ENCODE data around the gene CAMSAP3.
"Not testable (repeated sequence)": the region's sequence is repeated elsewhere in the genome, so short reads cannot be mapped to it uniquely, and the experiment has no call there.

Gene CAMSAP3

DNA sequence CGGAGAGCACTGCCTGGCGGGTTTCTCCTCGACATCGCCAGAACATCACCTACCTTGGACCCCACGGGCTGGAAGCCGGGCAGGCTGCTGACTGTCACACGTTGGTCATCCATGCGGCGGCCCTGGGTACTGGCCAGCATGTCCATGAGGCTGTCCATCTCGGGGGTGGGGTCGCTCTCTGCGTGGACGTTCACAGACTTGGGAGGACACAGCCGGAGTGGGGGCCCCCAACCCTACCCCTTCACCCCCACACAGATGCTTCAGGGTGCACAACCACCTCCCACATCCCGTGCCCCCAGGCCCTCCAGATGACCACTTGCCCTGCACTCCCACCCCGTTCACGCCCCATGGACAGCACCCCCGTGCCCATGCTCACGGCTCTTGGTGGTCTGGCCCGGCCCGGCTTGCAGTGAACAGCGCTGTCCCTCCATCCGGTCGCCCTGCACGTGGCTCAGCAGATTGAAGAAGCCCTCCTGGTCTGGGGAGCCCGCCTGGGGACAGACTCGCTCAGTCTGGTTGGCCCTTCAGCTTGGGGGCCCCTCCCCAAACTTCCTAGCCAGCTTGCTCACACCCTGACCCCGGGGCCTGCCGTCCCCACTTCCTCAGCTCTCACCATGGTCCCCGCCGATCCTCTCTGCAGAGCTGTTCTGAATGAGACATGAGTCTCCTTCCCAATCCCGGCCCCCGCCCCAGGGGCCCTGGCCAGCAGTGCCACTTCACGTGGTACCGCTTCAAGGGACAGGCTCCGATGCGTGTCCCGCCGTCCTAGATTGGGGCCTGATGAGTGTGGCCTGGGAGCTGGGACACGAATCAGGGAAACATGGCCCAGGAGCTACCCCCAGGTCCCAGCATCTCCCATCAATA is 36.9 kb downstream of the CAMSAP3 start:
- no peak for DNase-seq

DNA sequence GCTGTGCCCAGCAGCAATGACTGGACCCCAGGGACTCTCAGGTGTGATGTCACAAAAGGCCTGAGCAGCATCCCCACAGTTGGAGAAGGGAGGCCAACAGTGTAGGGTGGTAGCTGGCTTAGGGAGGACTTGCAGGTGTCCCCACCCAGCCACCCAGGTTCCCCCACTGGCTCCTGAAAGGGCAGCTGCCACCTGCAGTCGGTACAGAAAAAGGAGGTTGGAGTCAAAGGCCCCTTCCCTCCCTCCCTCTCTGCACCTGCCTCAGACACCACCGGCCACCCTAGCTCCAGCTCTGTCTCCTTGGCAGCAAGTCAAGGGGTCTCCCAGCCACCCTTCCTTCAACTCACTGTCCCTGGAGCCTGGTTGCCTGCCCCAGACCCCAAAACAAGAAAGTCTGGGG is 38.0 kb downstream of the CAMSAP3 start, which contains the start of gene PCP2:
Gene PCP2, minus strand, starts transcription at position 22 of the 400 bp plus-strand sequence. CDS start 262 bp downstream, outside the sequence.
- DNase-seq = no peak

DNA sequence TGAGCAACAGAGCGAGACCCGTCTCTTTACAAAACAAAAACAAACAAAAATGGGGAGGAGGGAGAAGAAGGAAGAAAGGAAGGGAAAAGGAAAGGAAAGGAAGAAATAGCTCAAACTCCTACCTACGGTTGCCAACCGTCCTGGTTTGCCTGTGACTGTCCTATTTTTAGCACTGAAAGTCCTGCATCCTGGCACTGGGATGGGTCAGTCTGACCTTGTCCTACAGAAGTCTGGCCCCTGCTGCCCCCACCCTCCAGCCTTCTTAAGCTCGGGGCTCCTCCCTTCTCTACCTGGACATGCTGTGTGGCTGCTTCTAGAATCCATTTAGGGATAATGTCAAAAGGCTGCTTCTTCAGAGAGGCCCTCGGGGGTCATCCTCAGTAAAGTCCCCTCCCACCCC is 40.0 kb downstream of the CAMSAP3 start:
- no peak for DNase-seq

DNA sequence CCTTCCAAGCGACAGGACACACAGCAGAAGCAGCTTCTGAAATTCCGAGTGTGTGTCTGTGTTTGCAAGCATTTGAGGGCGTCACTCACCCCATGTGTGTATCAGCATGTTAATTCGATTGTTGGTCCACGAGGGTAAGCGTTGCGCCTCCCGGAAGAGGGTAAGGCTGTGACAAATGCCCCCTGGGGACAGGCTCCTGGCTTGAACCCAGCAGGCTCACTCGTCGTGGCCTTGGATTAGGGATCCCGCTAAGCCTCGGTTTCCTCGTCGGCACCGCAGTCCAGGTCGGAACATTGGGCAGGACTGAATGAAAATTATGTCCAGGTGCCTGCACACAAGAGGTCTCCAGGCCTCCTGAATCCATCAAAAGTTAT is 40.6 kb downstream of the CAMSAP3 start:
- no peak for DNase-seq

DNA sequence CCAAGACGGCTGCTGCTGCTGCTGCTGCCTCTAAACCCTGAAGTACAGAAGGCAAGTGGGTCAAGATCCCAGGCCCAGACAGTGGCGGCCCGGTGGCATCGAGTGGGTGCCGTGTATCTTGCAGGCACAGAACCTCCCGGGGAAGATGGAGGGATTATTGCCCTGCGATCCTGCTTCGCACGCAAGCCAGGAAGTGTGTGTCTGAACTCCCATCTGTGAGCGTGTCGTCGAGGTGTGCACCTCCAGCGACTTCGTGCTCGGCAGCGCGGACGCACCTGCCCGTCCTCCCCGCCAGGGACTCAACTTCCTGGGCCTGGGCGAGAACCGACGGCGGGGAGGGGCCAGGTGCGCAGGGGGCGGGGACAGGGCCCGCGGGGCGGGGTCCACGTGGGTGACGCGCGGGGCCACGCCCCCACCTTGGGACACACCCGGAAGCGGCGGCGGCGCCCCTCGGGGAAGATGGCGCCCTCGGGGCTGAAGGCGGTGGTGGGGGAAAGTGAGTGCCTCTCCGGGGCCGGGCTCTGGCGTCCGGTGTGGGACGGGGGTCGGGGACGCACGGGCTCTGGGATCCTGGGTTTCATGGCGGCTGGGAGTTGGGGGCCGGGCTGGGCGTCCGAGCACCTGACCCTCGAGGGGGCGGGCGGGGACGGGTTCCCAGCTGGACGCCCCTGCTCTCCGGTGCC is 41.2 kb downstream of the CAMSAP3 start, which contains the start of gene STXBP2:
Gene STXBP2, plus strand, starts transcription at position 420 of the 683 bp plus-strand sequence. Its CDS starts 40 bp downstream, at position 460.
- DNase-seq = no peak

DNA sequence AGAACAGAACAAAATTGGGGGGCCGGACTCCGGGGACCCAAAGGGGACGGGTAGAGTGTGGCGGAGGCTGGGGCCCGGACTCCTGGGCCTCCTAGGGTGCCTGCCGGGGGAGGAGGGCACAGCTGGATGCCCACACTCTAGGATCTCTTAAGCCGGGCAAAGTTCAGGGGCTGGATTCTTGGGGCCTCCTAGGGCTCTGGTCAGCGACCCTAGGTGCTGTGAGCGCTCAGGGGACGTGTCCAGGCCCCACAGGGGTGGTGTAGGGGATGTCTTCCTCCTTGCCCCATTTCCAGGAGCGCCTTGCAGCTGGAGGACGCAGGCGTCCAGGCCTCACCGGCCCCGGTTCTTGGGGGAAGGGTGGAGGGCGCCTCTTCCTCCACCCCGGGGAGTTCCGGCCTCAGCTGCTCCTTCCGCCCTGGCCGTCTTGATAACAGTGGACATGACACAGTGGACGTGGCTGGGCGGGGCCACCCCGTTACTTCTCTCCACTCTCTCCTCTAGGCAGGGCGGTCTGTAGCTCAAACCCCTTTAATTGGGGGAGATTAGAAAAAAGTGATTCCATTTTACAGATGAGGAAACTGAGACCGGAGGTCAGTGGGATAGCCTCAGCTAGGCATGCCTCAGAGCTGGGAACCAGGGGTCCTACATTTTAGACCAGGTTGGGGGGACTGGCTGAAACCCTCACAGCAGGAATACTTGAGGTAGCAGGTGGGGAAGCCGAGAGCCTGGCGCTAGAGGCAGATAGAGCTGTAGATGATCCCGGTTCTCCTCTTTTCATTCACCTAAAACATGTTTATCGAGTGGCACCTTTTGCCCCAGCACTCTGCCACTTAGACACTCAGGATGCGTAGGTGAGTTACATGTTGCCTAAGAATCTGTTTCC is 42.0 kb downstream of the CAMSAP3 start:
- DNase-seq = no peak

DNA sequence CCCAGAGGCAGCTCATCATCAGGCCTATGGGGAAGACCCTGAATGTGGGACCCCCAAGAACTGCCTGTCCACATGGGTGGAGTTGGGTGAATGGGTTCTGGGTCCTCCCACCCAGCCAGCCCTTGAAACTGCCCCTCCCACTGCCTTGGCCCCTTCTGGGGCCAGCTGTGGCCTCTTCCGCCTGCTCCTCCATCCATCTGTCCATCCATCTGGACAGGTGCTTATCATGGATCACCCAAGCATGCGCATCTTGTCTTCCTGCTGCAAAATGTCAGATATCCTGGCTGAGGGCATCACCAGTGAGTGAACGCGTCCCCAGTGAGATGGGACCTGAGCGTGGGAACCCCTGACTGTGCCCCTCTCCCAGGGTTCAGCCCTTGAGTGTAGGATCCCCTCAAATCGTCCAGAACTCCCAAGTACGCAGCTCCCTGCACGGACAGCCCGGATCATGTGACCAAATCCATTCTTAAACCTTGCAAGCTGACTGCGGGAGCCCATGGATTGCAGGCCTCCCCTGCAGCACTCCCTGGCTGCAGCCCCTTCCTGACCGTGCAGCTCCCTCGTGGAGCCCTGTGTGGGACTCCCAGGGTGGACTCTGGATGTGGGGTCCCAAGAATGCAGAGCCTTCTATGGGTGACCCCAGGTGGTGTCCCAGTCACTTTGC is 43.3 kb downstream of the CAMSAP3 start:
- no peak for DNase-seq

DNA sequence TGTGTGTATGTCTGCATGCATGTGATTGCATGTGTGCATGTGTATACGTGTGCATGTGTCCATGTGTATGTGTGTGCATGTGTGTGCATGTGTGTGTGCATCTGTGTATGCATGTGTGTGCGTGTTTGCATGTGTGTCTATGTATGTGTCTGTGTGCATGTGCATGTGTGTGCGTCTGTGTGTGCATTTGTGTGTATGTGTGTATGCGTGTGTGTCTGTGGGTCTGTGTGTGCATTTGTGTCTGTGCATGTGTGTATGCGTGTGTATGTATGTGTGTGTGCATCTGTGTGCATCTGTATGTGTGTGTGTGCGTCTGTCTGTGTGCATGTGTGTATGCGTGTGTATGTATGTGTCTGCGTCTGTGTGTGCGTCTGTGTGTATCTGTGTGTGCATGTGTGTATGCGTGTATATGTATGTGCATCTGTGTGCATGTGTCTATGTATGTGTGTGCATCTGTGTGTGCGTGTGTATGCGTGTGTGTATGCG is 44.2 kb downstream of the CAMSAP3 start:
- no peak for DNase-seq

DNA sequence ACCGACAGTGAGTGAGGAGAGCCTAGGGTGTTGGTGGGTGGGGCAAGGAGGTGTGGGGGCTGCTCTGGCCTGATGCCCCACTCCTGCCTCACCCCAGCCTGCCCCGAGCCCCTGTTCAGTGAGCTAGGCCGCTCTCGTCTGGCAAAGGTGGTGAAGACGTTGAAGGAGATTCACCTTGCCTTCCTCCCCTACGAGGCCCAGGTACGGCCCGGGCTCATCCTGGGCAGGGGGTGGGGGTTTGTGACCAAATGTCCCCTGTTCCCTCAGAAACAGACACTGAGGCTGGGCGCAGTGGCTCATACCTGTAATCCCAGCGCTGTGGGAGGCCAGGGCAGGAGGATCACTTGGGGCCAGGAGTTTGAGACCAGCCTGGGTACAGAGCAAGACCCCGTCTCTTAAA is 45.1 kb downstream of the CAMSAP3 start:
- DNase-seq = no peak

DNA sequence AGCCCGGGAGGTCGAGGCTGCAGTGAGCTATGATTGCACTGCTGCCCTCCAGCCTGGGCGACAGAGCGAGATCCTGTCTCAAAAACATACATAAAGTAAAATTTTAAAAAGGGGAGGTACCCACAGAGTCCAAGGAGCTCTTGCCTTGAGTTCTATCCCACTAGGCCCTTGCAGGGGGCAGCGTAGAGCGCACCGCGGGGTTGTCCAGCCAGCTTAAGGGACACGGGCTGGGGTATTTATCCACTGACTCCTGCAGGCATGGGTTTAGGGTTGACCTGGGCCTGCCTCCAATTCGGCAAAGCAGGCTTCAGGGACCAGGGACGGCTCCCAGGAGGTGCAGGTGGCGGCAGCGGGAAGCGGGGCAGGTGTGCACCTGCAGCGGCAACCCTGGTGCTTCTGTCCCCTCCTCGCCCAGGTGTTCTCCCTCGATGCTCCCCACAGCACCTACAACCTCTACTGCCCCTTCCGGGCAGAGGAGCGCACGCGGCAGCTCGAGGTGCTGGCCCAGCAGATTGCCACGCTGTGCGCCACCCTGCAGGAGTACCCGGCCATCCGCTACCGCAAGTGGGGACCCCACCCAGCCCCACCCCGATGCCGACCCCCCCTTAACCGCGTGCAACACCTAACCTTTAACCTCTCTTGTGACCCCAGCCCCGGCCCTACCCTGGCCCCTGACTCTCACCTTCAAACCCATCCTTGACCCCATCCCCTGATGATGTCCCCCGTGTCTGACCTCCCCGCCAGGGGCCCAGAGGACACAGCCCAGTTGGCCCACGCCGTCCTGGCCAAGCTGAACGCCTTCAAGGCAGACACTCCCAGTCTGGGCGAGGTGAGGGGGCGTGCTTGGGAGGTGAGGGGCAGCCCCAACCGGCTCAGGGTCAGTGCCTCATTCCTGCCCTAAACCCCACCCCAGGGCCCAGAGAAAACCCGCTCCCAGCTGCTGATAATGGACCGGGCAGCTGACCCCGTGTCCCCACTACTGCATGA is 45.9 kb downstream of the CAMSAP3 start:
- DNase-seq = no peak

DNA sequence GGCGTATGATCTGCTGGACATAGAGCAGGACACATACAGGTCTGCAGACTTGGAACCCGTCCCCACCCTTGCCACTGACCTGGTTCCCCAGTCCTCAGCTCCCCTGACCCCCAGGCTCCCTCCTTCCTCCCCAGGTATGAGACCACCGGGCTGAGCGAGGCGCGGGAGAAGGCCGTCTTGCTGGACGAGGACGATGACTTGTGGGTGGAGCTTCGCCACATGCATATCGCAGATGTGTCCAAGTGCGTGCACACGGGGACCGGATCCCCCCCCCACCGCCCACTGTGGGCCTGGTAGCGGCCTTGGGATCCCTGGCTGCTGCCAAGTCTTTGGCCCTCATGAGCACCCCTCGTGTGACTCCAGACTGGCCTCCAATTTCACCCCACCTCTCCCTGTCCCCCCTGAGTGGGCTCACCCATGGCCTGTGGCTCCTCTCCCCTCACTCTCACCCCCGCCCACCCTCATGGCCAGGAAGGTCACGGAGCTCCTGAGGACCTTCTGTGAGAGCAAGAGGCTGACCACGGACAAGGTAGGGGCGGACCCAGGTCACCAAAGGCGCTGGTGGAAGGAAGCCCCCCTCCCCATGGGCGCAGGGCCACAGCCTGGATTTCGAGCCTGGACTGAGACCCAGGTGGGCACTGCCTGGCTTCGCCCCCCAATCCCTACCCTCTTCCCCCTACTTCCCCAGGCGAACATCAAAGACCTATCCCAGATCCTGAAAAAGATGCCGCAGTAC is 46.8 kb downstream of the CAMSAP3 start:
- no peak for DNase-seq

DNA sequence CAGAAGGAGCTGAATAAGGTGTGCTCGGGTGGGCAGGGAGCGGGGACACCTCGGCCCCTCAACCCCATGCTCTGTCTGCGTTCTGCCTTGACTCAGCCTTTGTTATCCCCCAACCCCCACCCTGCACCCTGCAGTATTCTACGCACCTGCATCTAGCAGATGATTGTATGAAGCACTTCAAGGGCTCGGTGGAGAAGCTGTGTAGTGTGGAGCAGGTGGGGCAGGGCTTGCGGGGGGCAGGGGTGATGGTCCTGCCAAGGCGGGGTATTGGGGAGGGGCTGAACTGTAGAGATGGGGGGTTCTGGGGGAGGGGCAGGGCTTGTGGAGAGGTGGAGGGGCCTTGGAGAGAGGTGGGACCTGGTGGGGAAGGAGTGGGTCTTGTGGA is 47.4 kb downstream of the CAMSAP3 start:
- no peak for DNase-seq

DNA sequence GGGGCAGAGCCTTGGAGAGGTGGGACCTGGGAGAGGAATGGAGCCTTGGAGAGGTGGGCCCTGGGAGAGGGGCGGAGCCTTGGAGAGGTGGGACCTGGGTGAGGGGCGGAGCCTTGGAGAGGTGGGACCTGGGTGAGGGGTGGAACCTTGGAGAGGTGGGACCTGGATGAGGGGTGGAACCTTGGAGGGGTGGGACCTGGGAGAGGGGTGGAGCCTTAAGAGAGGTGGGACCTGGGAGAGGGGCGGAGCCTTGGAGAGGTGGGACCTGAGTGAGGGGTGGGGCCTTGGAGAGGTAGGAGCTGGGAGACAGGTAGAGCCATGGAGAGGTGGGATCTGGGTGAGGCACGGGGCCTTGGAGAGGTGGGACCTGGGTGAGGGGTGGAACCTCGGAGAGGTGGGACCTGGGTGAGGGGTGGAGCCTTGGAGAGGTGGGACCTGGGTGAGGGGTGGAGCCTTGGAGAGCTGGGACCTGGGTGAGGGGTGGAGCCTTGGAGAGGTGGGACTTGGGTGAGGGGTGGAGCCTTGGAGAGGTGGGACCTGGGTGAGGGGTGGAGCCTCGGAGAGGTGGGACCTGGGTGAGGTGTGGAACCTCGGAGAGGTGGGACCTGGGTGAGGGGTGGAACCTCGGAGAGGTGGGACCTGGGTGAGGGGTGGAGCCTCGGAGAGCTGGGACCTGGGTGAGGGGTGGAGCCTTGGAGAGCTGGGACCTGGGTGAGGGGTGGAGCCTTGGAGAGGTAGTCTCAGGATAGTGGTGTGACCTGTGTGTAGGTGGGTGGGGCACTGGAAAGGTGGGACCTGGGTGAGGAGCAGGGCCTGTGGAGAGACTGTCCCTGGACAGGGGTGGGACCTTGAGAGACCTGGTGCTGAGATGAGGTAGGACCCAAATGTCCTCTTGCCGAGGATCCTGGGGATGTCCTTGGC is 48.2 kb downstream of the CAMSAP3 start:
- not testable (repeated sequence) for DNase-seq

DNA sequence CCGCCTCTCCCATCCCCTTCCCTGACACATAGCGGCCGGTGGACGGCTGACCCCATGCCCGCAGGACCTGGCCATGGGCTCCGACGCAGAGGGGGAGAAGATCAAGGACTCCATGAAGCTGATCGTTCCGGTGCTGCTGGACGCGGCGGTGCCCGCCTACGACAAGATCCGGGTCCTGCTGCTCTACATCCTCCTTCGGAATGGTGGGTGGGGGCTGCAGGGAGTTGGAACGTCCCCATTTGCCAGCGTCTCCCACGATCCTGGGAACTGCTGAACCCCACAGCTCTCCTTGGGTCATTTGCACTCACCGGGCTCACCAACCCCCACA is 48.9 kb downstream of the CAMSAP3 start:
- no peak for DNase-seq

DNA sequence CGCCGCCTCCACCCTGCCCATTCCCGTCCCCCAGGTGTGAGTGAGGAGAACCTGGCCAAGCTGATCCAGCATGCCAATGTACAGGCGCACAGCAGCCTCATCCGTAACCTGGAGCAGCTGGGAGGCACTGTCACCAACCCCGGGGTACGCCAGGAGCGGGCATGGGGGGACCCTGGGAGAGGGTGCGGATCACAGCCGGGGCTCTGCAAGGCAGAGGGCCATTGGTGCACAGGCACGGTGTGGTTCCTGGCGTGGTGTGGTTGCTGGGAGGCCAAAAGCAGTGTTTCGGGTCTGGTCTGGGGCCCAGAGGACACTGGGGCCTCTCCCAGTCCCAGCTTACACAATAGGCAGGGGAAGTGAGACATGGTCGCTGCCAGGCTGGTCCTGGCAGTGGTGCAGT is 49.5 kb downstream of the CAMSAP3 start:
- DNase-seq = no peak

DNA sequence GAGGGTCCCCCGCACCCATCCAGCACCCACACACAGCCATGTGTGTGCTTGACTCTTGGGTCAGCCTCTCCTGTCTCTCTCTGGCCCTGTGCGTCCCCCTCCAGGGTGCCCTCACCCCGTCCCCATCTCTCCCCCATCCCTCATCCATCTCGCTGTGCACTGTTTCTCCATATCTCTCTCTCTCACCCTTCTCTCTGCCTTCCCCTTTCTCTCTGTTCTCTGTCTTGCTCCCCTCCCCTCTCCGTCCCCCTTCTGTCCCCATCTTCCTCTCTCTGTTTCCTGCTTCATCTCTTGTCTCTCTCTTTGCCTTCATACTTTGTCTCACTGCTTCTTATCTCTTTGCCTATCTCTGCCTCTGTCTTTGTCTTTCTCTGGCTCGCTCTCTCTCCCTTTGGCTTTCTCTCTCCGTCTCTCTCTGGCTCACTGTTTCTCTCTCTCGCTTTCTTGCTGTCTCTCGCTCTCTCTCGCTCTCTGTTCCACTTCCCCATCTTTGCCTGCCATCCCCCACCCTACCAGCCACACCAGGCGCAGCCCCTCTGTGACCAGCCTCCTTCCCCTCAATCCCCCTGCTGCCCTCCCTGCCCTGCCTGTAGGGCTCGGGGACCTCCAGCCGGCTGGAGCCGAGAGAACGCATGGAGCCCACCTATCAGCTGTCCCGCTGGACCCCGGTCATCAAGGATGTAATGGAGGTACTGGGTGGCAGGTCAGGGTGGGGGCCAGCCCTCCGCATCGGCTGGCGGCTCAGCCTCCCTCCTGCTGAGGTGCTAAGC is 50.2 kb downstream of the CAMSAP3 start:
- DNase-seq = no peak

DNA sequence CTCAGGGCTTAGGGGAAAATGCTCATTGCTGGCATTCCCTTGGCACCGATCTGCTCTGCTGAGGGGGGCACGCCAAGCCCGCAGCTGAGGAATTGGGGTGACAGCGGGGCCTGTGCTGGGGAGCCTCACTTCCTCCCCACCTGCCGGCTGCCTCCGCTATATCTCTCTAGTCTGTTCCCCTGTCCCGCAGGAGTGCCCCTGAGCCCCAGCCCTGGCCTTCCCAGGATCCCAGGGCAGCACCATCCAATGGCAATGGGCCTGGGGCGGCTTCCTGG is 50.7 kb downstream of the CAMSAP3 start:
- DNase-seq = no peak

DNA sequence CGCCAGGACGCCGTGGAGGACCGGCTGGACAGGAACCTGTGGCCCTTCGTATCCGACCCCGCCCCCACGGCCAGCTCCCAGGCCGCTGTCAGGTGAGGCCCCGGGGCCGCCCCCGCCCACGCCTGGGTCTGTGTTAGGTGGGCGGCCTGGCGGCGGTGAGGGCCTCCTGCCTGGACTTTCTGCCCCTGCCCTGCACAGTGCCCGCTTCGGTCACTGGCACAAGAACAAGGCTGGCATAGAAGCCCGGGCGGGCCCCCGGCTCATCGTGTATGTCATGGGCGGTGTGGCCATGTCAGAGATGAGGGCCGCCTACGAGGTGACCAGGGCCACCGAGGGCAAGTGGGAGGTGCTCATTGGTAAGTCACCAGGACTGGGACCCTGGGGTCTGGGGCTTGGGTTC is 51.5 kb downstream of the CAMSAP3 start:
- no peak for DNase-seq
